GM12874 (cell line): ENCODE measurements around the gene FOXO6.

Source experiments
- CTCF ChIP-seq: IDR thresholded peaks from 2 replicates; pipeline ENCODE4 v1.5.1; 2011; ENCODE audit warnings: low read depth, mild to moderate bottlenecking, control low read depth, low read length, moderate library complexity; ENCODE audit not compliant: insufficient read depth

FOXO6 gene

GRCh38 chr1:41360786-41361494, at the start of gene FOXO6:
FOXO6 (plus strand) TSS chr1:41361434.
- peak; percentile 36; the same call in 1 of the 2 replicates for TF ChIP-seq CTCF

DNA sequence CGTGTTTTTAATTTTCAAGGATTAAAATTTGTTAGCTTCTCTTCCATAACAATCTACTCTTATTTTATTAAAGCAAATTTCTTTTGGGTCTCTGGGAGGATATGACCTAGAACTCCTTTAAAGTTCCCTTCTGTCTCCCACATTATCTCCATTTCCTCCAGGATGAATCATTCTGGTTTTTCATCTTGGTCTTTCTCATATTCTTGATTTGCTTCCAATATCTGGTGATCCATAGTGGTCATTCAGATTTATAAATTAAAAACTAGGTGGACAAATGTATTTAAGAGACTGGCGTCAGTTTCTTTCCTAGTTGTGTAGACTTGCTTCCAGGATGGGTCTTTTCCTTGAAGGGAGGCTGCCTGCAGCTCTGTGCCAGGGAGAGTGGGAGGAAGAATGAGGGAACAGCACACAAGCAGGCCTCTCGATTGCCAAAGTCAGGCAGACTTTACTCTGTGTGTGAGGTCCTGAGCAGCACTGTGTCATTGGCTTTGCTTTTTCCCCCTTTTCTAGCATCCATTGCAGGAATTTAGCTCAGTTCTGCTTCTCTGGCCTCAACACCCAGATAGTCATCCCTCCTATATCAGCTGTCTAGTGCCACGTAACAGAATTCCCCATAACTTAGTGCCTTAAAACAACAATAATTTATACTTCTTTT, 48.1 kb upstream of the FOXO6 start:
- TF ChIP-seq CTCF, result no peak

DNA sequence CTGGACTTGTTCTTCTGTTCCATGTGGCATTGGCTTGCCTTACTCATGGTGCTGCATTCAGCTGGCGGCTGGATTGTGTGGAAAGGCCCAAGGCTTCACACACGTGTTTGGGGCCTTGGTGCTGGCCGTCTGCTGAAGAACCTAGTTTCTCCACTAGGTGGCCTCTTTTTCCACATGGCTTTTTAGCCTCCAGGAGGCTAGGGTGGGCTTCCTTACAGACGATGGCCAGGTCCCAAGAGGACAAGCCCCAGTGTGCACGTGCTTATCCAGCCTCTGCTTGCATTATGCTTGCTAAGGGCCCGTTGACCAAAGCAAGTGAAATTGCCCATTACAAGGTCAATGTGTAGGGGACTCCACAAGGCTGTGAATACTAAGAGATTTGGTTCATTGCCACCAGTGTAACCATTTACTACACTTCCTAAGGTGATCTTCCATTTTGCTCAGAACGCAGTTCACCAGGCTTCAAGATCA, 47.5 kb upstream of the FOXO6 start:
- TF ChIP-seq CTCF, result peak; percentile 64

DNA sequence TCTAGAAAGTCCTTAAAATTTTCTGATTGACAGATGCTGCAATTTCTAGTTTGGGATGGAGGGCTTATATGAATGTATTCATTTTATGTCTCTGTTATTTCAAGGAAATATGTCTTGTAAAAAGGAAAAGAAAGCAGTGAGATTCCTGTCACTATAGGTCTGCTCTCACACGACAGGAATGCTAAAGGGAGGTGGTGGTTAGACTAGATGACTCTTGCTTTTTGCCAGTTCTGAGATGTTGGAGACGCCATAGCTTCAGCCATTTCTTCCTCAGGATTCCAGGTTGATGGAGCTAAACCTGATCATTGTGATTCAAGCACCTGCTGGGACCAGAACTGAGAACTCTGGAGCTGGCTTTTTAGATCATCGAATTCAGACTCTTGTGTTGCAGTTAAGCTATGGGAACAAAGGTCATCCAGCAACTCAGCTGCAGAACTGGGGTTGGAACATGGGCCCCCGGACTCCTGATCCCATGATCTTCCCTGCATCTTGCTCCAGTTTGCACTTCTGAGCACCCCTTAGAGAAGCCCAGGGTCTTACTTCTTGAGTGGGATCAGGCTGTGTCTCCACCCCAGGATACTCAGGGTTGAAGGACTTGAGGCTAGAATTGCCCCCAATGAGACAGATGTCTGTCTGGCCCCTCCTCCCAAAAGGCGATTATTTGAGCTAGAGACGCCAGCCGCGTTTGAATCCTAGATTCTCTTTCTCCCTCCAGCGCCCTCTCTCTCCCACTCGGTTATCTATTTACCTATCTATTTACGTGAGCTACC, 46.7 kb upstream of the FOXO6 start:
- TF ChIP-seq CTCF, result no peak

- no peak for TF ChIP-seq CTCF
Observed at GRCh38 chr1:41315146-41315822, 46.0 kb upstream of the FOXO6 start.

DNA sequence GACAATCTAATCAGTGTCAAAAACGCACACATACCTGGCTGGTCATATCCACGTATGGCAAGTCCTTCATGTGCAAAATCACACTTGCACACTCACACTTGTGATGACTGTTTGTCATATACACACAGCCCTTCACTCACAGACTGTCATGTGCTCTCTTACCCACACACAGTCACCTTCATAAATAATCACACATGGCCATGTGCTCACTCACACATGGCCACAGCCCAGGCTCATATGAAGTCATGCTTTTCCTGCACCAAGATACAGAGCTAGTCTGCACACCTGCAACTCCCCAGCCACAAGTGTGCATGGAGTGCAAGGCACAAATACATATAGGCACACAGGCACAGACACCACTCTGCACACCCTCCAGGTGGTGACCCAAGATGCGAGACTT, 45.4 kb upstream of the FOXO6 start:
- TF ChIP-seq CTCF, result no peak

DNA sequence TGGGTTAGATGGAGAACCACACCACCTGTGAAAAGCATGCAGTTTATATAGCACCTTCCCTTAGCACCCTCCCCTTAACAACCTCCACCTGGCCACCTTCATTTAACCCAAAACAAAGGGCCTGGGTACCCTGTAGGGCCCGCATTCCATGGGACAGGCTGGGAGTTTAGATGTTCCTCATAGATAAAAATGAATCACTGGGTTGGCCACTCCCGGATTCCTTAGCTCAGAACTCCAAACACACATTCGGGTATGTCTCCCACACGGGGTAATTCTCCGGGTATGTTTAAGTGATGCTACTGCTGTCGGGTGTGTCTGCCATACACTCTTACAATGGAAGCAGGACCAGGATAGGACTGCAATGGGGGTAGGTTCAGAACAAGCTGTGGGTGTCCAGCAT, 43.9 kb upstream of the FOXO6 start:
- TF ChIP-seq CTCF, result no peak
